Measurements from ENCODE around the gene SLIT1.

Gene SLIT1

GRCh38 chr10:97029271-97029670 is 156.5 kb downstream of the SLIT1 start:
- in situ Hi-C loops (cut with MboI; ENCODE audit: low sequenced_read_pairs), result no loop called here

- in situ Hi-C loops (cut with MboI; ENCODE audit: low sequenced_read_pairs), result no loop called here
These were observed 157.0 kb downstream of the SLIT1 start for GRCh38 chr10:97028832-97029178.

- in situ Hi-C loops (cut with MboI; ENCODE audit: low sequenced_read_pairs), result no loop called here
These were observed 157.5 kb downstream of the SLIT1 start for GRCh38 chr10:97028126-97028831.

GRCh38 chr10:97025613-97026242 is 160.0 kb downstream of the SLIT1 start:
- in situ Hi-C loops (cut with MboI; ENCODE audit: low sequenced_read_pairs), result no loop called here

- in situ Hi-C loops (cut with MboI; ENCODE audit: low sequenced_read_pairs), result no loop called here
These were observed 161.3 kb downstream of the SLIT1 start for GRCh38 chr10:97024168-97025073.

GRCh38 chr10:97023401-97024167 is 162.2 kb downstream of the SLIT1 start:
- in situ Hi-C loops (cut with MboI; ENCODE audit: low sequenced_read_pairs), result no loop called here

GRCh38 chr10:97022616-97023015 is 163.1 kb downstream of the SLIT1 start:
- in situ Hi-C loops (cut with MboI; ENCODE audit: low sequenced_read_pairs), result no loop called here

GRCh38 chr10:97020452-97021400 is 165.0 kb downstream of the SLIT1 start:
- in situ Hi-C loops (cut with MboI; ENCODE audit: low sequenced_read_pairs), result no loop called here

GRCh38 chr10:97019213-97019844 is 166.4 kb downstream of the SLIT1 start:
- in situ Hi-C loops (cut with MboI; ENCODE audit: low sequenced_read_pairs), result no loop called here

- in situ Hi-C loops (cut with MboI; ENCODE audit: low sequenced_read_pairs), result no loop called here
These were observed 167.2 kb downstream of the SLIT1 start for GRCh38 chr10:97018251-97019212.

GRCh38 chr10:97017474-97017903 is 168.3 kb downstream of the SLIT1 start:
- in situ Hi-C loops (cut with MboI; ENCODE audit: low sequenced_read_pairs), result no loop called here

- in situ Hi-C loops (cut with MboI; ENCODE audit: low sequenced_read_pairs), result no loop called here
These were observed 168.9 kb downstream of the SLIT1 start for GRCh38 chr10:97016728-97017473.

GRCh38 chr10:97015240-97015639 is 170.5 kb downstream of the SLIT1 start:
- in situ Hi-C loops (cut with MboI; ENCODE audit: low sequenced_read_pairs), result no loop called here

GRCh38 chr10:97013983-97014382 is 171.8 kb downstream of the SLIT1 start:
- in situ Hi-C loops (cut with MboI; ENCODE audit: low sequenced_read_pairs), result no loop called here

- in situ Hi-C loops (cut with MboI; ENCODE audit: low sequenced_read_pairs), result no loop called here
These were observed 172.2 kb downstream of the SLIT1 start for GRCh38 chr10:97013568-97013967.

- in situ Hi-C loops (cut with MboI; ENCODE audit: low sequenced_read_pairs), result no loop called here
These were observed 173.3 kb downstream of the SLIT1 start for GRCh38 chr10:97012470-97012869.

- in situ Hi-C loops (cut with MboI; ENCODE audit: low sequenced_read_pairs), result no loop called here
These were observed 174.4 kb downstream of the SLIT1 start for GRCh38 chr10:97011397-97011796.
